ENCODE results near the gene UNK. TPM values are rescaled to one million over a fixed set of nuclear protein-coding genes. Genes with fewer than 3 reads are reported as not detected.
A peak's percentile ranks its signal among the peaks of the same experiment; 100 is the strongest.

UNK gene
- total and polyA plus RNA-seq, 9 of the 15 experiments (the other 6 are each of a cell fraction or from before 2014, with no cell fraction given) = 12.8 to 38.6 (median 24.8) TPM

DNA sequence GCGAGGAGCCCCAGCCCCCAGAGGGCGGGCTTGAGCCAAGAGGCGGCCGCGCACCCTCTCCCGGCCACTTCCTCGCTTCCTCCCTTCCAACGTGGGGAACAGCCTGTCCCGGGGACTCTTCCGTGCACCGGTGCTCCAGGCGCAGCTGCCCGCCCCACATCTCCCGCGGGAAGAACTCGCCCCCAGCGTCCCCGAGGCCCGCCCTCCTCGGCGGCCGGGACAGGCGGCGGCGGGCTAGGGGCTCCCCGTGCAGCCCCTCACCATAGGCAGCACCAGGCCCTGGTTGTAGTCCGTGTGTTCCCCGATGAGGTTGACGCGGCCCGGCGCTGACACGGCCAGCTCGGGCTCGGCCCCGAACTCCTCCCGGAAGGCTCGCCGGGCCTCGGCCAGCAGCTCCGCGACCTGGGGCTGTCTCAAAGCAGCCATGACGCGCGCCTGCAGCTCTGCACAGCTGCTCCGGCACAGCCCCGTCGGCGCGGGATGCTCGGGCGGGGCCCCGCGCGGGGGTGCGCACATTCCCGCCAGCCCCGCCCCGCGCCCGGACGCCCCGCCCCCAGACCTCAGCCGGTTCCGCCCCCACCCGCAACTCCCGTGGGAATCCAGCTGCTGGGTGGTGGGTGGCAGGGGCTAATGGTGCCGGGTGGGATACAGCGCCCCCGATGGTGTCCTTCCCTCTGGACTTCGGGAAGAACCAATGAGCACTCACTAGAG, 19.7 kb upstream of the UNK start, which contains the start of gene GALK1:
Gene GALK1 (minus strand): TSS at position 482 of the 711 bp plus-strand sequence. CDS start 56 bp downstream, at position 426.
- Histone ChIP-seq H3K27me3 (ENCODE audit: control insufficient read depth in 2 of 2, insufficient read depth in 2 of 2, low read length in 2 of 2) (no peaks in the 10 kb centered on the region), H3K9ac (ENCODE audit: insufficient read depth in 1 of 2, low read depth in 2 of 2, low read length in 2 of 2) (peak within 1 kb of the TSS; percentile 88 to 92), H3K36me3 (ENCODE audit: control insufficient read depth, insufficient read depth, low read length) (no peaks in the 10 kb centered on the region), H3K9me3 (replicated peaks; ENCODE audit: control insufficient read depth, insufficient read depth, low read depth, low read length) (no peaks in the 10 kb centered on the region), H3K79me2 (ENCODE audit: control insufficient read depth, insufficient read depth, low read length) (no peaks in the 10 kb centered on the region), H3K27ac (ENCODE audit: extremely low read depth, low read depth, low read length) (peak within 1 kb of the TSS; percentile 59), H3K9me1 (ENCODE audit: control insufficient read depth, insufficient read depth, low read length) (peaks cover 4% of the 10 kb centered on the region), H3K4me2 (ENCODE audit: insufficient read depth, low read length) (peak within 1 kb of the TSS; percentile 85), H3K4me1 (replicated peaks in 1 of 2; ENCODE audit: control insufficient read depth in 2 of 2, insufficient read depth in 2 of 2, low read length in 2 of 2) (peaks cover 12 to 38% of the 10 kb centered on the region in 2 experiments), H2AFZ (ENCODE audit: low read depth, low read length) (peak within 1 kb of the TSS; percentile 92), H4K20me1 (replicated peaks; ENCODE audit: control insufficient read depth, insufficient read depth, low read length) (no peaks in the 10 kb centered on the region), H3K4me3 (peak within 1 kb of the TSS; percentile 74)
- under 1% methylated on average over 29 of the region's 71 CpGs for WGBS (ENCODE audit: insufficient coverage, low coverage, missing lambda C conversion rate)
- peak; percentile 85 to 92 (median 90) for DNase-seq (ENCODE audit: extremely low read depth in 1 of 4, low spot score in 3 of 4)
- BruUV-seq (replicated peaks) = TSS peak; percentile 54
- intact Hi-C loops (cut with micrococcal nuclease) = loop anchor here (5.0 kb wide), 1 partner anchor 82 kb away; no protein-coding TSS in a partner anchor
- FAIRE-seq = no peak
- peak; percentile 95 for ATAC-seq
- ChIA-PET CTCF (ENCODE audit: low intra/inter-chr PET ratio) (interaction anchor here (1.0 to 1.9 kb wide), 4 partner anchors 63 to 240 kb away, joined by 3 to 5 read pairs (median 4); partner anchors contain the start of gene MRPL38), POLR2A (interaction anchor here (0.6 to 14.7 kb wide), 12 partner anchors 10 to 152 kb away, joined by 3 to 464 read pairs (median 3); partner anchors contain the start of gene WBP2)
- in situ Hi-C loops (cut with MboI) = no loop called here
- TF ChIP-seq RB1 (IDR thresholded peaks at IDR 0.05; ENCODE audit: low read depth) = peak; percentile 41; the same call in 1 of the 2 replicates
- no peak for TF ChIP-seq E2F3 (CRISPR knock-in tag; IDR thresholded peaks at IDR 0.05)
- no peak for TF ChIP-seq PRPF4 (IDR thresholded peaks at IDR 0.05; ENCODE audit: insufficient read depth, low read depth, low read length, poor library complexity, severe bottlenecking)
- TF ChIP-seq POU5F1 (IDR thresholded peaks at IDR 0.05; ENCODE audit: borderline replicate concordance, low read depth, low read length, partially characterized antibody) = no peak
- TF ChIP-seq, protein P1, sequence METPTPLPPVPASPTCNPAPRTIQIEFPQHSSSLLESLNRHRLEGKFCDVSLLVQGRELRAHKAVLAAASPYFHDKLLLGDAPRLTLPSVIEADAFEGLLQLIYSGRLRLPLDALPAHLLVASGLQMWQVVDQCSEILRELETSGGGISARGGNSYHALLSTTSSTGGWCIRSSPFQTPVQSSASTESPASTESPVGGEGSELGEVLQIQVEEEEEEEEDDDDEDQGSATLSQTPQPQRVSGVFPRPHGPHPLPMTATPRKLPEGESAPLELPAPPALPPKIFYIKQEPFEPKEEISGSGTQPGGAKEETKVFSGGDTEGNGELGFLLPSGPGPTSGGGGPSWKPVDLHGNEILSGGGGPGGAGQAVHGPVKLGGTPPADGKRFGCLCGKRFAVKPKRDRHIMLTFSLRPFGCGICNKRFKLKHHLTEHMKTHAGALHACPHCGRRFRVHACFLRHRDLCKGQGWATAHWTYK (CRISPR knock-in tag; IDR thresholded peaks at IDR 0.05) = peak; percentile 67; the same call in 1 of the 2 replicates
- TF ChIP-seq, protein P2, sequence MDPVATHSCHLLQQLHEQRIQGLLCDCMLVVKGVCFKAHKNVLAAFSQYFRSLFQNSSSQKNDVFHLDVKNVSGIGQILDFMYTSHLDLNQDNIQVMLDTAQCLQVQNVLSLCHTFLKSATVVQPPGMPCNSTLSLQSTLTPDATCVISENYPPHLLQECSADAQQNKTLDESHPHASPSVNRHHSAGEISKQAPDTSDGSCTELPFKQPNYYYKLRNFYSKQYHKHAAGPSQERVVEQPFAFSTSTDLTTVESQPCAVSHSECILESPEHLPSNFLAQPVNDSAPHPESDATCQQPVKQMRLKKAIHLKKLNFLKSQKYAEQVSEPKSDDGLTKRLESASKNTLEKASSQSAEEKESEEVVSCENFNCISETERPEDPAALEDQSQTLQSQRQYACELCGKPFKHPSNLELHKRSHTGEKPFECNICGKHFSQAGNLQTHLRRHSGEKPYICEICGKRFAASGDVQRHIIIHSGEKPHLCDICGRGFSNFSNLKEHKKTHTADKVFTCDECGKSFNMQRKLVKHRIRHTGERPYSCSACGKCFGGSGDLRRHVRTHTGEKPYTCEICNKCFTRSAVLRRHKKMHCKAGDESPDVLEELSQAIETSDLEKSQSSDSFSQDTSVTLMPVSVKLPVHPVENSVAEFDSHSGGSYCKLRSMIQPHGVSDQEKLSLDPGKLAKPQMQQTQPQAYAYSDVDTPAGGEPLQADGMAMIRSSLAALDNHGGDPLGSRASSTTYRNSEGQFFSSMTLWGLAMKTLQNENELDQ (CRISPR knock-in tag; IDR thresholded peaks at IDR 0.05; ENCODE audit: borderline replicate concordance) = no peak
- TF ChIP-seq RAD51 (IDR thresholded peaks at IDR 0.05; ENCODE audit: borderline replicate concordance, low read depth) = no peak
- no peak for TF ChIP-seq ZNF695 (CRISPR knock-in tag; IDR thresholded peaks at IDR 0.05)
